GM10266 (cell line): Measurements from ENCODE around the gene VDR.

ENCODE experiments used
- DNase-seq: peaks from one replicate; pipeline ENCODE4 v3.0.0; 2012; ENCODE audit errors: extremely low spot score
- TF ChIP-seq, protein P1 (sequence below): IDR thresholded peaks from 2 replicates; pipeline ENCODE4 v1.5.1; 2012; ENCODE audit warnings: mild to moderate bottlenecking, low read depth; ENCODE audit not compliant: control insufficient read depth, insufficient read depth; ENCODE audit errors: missing control alignments

The VDR gene

DNA sequence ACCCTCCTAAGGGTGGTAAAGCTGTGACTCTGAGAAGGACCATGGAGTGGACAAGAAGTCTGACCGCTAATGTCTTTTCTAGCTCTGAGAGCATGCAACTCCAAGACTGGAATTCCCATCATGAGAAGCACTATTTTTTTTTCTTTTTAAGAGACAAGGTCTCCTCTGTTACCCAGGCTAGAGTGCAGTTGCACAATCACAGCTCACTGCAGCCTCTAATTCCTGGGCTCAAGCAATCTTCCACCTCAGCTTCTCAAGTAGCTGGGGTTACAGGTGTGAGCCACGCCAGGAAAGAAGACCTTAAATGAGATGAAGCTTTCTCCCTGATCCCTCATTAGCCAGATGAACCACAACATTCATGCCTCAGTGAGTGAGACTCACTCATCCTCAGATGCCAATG, 19.2 kb downstream of the VDR start:
- DNase-seq = no peak
- TF ChIP-seq, protein P1, sequence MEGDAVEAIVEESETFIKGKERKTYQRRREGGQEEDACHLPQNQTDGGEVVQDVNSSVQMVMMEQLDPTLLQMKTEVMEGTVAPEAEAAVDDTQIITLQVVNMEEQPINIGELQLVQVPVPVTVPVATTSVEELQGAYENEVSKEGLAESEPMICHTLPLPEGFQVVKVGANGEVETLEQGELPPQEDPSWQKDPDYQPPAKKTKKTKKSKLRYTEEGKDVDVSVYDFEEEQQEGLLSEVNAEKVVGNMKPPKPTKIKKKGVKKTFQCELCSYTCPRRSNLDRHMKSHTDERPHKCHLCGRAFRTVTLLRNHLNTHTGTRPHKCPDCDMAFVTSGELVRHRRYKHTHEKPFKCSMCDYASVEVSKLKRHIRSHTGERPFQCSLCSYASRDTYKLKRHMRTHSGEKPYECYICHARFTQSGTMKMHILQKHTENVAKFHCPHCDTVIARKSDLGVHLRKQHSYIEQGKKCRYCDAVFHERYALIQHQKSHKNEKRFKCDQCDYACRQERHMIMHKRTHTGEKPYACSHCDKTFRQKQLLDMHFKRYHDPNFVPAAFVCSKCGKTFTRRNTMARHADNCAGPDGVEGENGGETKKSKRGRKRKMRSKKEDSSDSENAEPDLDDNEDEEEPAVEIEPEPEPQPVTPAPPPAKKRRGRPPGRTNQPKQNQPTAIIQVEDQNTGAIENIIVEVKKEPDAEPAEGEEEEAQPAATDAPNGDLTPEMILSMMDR = no peak

DNA sequence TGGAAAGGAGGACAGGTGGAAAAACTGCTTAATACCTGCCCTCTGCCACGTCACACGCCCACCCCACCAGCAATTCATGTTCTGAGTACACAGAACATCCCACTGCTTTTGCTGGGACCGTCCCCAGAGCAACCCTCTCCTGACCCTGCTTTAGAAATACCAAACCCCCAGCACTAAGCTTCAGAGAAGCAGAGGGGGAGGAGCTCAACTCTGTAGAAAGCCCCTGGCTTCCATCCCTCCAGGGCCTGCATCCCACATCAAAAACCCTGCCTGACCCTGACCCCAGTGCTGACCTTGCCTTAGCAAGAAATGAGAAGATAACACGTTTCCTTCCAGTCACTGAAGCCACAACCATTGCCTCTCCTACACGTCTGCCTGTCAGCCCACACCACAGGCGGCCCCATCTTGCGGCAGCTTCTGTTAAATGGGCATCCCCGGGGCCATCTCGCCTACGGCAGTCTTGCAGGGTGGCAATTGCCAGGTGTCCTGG, 19.7 kb downstream of the VDR start:
- DNase-seq = peak; percentile 53
- TF ChIP-seq, protein P1 = peak; percentile 24

DNA sequence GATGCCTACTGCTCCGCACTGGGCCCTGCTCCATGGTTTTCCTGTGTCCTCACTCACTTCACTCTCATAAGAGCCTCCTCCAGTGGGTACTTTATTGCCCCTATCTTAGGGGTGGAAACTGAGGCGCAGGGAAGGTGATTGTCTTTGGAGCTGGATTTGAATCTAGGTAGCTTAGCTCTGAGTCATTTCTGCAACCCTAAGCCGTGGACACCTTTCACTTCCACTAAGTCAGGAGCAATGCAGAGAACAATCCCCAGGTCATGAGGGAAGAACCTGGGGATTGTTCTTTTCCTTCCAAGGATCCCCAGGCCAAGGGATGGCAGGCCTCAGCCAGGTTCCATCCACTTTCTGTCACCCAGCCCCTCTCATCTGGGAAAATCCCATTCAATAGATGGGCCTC, 20.3 kb downstream of the VDR start:
- TF ChIP-seq, protein P1 = no peak
- no peak for DNase-seq

DNA sequence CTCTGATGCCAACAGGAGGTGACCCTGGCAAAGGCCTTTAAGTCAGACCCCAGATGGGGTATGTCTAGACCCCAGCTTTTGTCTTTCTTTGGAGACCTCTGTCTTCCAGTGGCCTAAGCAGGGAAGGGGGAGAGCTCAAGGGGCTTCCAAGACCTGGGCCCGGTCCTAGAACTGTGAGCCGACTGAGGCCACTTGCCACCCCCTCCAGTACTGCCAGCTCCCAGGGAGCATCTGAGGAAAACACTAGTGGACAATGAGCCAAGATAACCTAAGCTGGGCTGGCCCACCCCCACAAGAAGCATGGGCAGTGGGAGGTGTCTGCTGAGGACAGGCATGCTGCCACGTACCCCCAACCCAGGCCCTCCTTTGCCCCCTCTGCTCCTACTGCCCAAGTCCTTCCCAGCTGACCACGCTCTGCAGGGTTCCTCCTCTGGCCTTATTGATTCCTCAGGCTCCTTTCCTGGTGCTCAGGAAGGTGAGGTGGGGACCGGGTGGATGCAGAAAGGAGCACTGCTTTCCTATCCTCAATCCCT, 21.1 kb downstream of the VDR start:
- no peak for DNase-seq
- TF ChIP-seq, protein P1 = no peak

DNA sequence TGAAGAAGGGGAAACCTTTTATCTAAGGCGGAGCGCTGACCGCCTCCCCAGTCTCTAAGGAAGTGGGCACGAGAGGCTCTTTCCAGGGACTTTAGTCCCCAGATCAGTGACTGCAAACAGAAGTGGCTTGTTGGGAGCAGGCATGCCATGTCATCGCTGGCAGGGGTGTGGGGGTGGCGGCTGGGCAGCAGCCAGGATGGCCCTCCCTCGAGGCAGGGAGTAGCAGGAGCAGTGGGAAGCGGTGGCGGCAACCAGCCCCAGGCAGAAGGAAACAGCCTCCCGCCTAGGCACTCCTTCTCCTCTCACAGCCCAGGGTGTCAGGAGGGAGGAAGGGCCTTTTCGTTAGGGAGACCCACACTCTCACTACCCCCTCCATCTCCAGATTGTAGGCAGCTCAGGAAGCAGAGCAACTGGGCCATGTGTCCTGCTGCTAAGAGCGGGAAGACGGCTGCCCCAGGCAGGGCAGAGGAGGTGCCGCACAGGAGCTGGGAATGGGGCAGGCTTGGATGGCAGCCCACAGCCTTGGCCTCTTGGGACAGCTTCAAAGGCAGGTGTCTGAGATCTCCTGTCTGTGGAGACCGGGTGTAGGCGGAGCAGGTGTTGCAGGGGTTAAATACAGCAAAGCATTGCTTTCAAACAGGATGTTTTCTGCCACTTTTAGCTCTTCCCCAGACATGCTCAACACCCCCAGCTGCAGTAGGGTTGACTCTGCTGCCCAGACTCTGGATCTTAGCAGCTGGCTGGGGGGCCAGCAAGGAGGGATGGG, 21.8 kb downstream of the VDR start:
- peak; percentile 62 for DNase-seq
- TF ChIP-seq, protein P1 = no peak

DNA sequence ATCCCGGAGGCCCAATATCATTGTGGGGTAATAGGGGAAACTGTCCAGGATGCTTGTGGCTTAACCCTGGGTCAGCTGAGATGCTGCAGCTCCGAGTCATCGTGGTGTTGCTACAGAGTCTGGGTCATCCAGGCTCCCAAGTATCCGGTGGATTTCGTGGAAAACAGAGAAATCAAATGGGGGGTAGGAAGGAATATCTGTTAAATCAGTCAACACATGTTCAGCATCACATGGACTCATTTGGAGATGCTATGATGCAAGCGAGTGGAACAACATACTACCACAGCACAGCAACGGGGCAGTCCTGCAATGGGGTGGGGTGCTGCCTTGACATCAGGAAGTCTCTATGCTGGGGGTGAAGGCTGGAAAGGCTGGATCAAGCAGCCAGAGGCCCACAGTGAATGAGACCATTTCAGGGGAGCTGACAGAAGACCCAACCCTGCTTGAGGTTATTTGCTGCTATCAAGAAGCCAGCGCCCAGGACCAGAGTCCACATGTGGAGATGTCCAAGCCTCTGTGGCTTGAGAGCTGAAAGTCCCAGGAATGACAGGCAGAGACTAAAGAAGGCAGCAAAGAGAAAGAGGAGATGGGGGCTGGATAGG, 22.9 kb downstream of the VDR start:
- TF ChIP-seq, protein P1 = no peak
- DNase-seq = no peak

DNA sequence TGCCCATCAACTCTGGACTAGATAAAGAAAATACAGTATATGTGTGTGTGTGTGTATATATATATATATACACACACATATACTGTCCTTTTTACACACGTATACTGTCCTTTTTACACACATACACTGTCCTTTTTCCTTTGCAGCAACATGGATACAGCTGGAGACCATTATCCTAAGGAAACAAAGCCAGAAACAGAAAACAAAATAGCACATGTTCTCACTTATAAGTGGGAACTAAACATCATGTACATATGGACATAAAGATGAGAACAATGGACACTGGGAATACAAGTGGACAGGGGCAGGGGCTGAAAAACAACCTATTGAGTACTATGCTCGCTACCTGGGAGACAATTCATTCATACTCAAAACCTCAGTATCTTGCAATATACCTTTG, 23.7 kb downstream of the VDR start:
- no peak for DNase-seq
- TF ChIP-seq, protein P1 = no peak
